Gastrocnemius medialis (tissue), 4 donors: ENCODE results near the gene ZKSCAN1. TPM values are rescaled to one million over a fixed set of nuclear protein-coding genes. Genes with fewer than 3 reads are reported as not detected.
A peak's percentile ranks its signal among the peaks of the same experiment; 100 is the strongest.

Source experiments
- ATAC-seq, 2 donors: fragments of 150-250 bp; one replicate each; pipeline ENCODE4 v1.9.1; 2016
- DNase-seq, 2 donors: peaks; one replicate each; pipeline ENCODE4 v3.0.0-alpha.2; 2019
- H3K27ac ChIP-seq, 4 donors: fragments of 200-600 bp; sonication (generic); 1 replicate in 1 of 4; 2 replicates in 3 of 4; pipeline ENCODE4 v1.5.1; 2016 to 2018; ENCODE audit warnings: mild to moderate bottlenecking in 2 of 4, moderate library complexity in 1 of 4
- H3K27me3 ChIP-seq, 3 donors: fragments of 200-600 bp; sonication (generic) in 2 of 3; 1 replicate in 1 of 3; 2 replicates in 2 of 3; pipeline versions ENCODE4 v1.5.1 to v1.6.0; 2016 to 2019; ENCODE audit warnings: mild to moderate bottlenecking in 1 of 3, moderate library complexity in 1 of 3
- H3K36me3 ChIP-seq, 2 donors: fragments of 200-600 bp; sonication (generic) in 1 of 2; one replicate each; pipeline ENCODE4 v1.5.1; 2017 to 2018
- H3K4me1 ChIP-seq, 2 donors: fragments of 200-600 bp; sonication (generic) in 1 of 2; one replicate each; pipeline ENCODE4 v1.5.1; 2016 to 2017; ENCODE audit warnings: mild to moderate bottlenecking in 2 of 2
- H3K4me3 ChIP-seq, 4 donors: fragments of 200-600 bp; sonication (generic) in 3 of 4; 1 replicate in 1 of 4; 2 replicates in 3 of 4; pipeline ENCODE4 v1.5.1; 2016 to 2019; ENCODE audit warnings: mild to moderate bottlenecking in 2 of 4
- H3K9me3 ChIP-seq, 3 donors: fragments of 200-600 bp; sonication (generic) in 2 of 3; 1 replicate in 1 of 3; 2 replicates in 2 of 3; pipeline ENCODE4 v1.5.1; 2016 to 2019
- POLR2A ChIP-seq, 2 donors: fragments of 450-650 bp; IDR thresholded peaks; one replicate each; pipeline ENCODE4 v1.6.1; 2017; ENCODE audit warnings: antibody characterized with exemption in 2 of 2, mild to moderate bottlenecking in 2 of 2, moderate library complexity in 2 of 2
- in situ Hi-C, 4 donors: fragments of 200-750 bp; cut with MboI; loops; one replicate each; pipeline versions ENCODE4 v1.15.0 to v1.8.0; 2017; ENCODE audit warnings: low sequenced_read_pairs in 4 of 4
- intact Hi-C: fragments of 100-400 bp; cut with DNase I; formaldehyde crosslinking; loops from one replicate; pipeline ENCODE4 v1.15.1; 2023; ENCODE audit warnings: low total_unique reads
- total RNA-seq, 4 donors: library from RNA; depleted of rRNA; stranded (reverse); fragments of >200 nt; gene quantifications; one replicate each; pipeline versions ENCODE4 v1.1.0 to v1.2.3, GENCODE V29; 2016
- TF ChIP-seq, protein P1 (sequence below), 5 experiments: fragments of 450-650 bp in 3 of 5; fragments of 200-600 bp in 2 of 5; sonication (generic) in 2 of 5; IDR thresholded peaks in 4 of 5; conservative IDR thresholded peaks in 1 of 5; 1 replicate in 4 of 5; 2 replicates in 1 of 5; pipeline ENCODE4 v1.5.1; 2016 to 2019; ENCODE audit warnings: antibody characterized with exemption in 5 of 5, mild to moderate bottlenecking in 3 of 5, moderate library complexity in 3 of 5

ZKSCAN1 gene
- total RNA-seq, 4 donors from 2014 or later: 15.0 to 17.7 (median 15.5) TPM

DNA sequence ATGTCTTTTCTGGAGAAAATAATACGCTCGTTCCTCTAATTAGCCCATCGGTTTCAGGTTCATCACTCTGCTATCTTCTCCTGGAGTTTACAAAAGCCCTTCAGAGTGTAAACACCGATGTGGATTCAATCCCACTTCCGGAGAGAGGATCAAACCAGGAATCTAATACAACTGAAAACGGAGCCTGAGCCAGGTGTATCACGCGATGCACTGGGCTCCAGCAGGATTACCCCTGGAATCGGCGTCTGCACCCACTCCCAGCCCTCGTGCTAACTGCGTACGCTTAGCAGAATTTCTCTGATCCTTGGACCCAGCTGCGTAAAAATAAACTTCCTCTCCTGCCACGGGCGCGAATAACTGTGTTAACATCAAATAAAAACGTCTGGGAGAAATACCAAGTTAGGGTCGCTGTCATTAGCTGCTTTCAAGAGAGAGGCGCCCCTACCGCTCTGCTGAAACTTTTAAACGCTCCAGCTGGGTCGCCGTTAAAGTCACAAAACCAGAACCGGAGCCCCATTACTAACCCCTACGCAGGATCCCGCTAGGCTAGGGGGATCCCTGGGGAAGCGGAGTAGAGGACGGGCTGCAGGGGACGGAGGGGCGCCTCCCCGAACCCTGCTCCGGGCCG, 65.6 kb downstream of the ZKSCAN1 start:
- DNase-seq: no peak
- intact Hi-C loops: loop anchor here (1.0 to 5.0 kb wide), 5 partner anchors 20 to 576 kb away; partner anchors contain the start of genes AP4M1, MCM7, ZKSCAN5 and ZSCAN21
- Histone ChIP-seq H3K27me3 (no peaks in the 10 kb centered on the region), H3K4me1 (peaks cover 22 to 24% of the 10 kb centered on the region in 2 donors), H3K9me3 (no peaks in the 10 kb centered on the region), H3K36me3 (peaks cover 0 to 16% of the 10 kb centered on the region in 2 donors), H3K27ac (peak overlapping the region; percentile 86 to 96 (median 90)), H3K4me3 (peak overlapping the region; percentile 81 to 99 (median 87))
- peak; percentile 1 to 8 for ATAC-seq
- in situ Hi-C loops: no loop called here
- TF ChIP-seq, protein P1, sequence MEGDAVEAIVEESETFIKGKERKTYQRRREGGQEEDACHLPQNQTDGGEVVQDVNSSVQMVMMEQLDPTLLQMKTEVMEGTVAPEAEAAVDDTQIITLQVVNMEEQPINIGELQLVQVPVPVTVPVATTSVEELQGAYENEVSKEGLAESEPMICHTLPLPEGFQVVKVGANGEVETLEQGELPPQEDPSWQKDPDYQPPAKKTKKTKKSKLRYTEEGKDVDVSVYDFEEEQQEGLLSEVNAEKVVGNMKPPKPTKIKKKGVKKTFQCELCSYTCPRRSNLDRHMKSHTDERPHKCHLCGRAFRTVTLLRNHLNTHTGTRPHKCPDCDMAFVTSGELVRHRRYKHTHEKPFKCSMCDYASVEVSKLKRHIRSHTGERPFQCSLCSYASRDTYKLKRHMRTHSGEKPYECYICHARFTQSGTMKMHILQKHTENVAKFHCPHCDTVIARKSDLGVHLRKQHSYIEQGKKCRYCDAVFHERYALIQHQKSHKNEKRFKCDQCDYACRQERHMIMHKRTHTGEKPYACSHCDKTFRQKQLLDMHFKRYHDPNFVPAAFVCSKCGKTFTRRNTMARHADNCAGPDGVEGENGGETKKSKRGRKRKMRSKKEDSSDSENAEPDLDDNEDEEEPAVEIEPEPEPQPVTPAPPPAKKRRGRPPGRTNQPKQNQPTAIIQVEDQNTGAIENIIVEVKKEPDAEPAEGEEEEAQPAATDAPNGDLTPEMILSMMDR (IDR thresholded peaks at IDR 0.05 in 4 of 5, conservative IDR thresholded peaks at IDR 0.05 in 1 of 5): no peak
- no peak for TF ChIP-seq POLR2A (IDR thresholded peaks at IDR 0.05)

DNA sequence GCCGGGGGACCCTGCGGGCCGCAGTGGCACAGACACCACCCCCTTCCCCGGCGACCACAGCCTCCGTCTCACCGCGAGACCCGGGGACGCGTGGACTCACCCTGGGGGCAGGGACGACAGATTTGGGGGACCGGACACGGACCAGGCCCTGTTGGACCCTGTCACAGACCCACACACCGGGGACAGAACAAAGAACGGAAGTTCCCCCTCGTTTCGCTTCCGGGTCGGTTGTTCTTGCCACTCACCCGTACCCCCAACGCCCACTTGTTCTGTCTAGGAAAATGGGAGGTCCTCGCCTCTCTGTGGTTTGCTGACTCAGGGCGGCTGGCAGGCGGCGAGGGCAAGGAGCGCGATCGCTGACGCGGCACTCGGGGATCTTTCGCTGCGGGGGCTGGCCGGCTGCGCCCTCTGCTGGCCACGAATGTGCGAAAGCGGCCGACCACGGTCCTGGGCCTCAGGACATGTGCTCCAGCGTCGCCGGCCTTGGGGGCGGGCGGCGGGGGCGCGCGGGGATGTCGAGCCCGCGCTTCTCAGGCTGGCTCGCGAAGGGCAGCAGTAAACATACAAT, 66.2 kb downstream of the ZKSCAN1 start, which contains the start of gene ZNF3:
Gene ZNF3, minus strand, starts transcription at position 189 of the 568 bp plus-strand sequence. CDS start 4,366 bp downstream, outside the sequence.
- intact Hi-C loops (loop anchor here (1.0 to 5.0 kb wide), 5 partner anchors 19 to 577 kb away; partner anchors contain the start of genes AP4M1, MCM7, ZKSCAN5 and ZSCAN21), in situ Hi-C loops (no loop called here)
- Histone ChIP-seq H3K9me3 (no peaks in the 10 kb centered on the region), H3K36me3 (peaks cover 0 to 10% of the 10 kb centered on the region in 2 donors), H3K27me3 (no peaks in the 10 kb centered on the region), H3K4me1 (peaks cover 22 to 24% of the 10 kb centered on the region in 2 donors), H3K4me3 (peak within 1 kb of the TSS; percentile 81 to 99 (median 87)), H3K27ac (peak within 1 kb of the TSS; percentile 86 to 96 (median 90))
- TF ChIP-seq, protein P1 (IDR thresholded peaks at IDR 0.05 in 4 of 5, conservative IDR thresholded peaks at IDR 0.05 in 1 of 5): peak; percentile 93 to 98 (median 94)
- TF ChIP-seq POLR2A (IDR thresholded peaks at IDR 0.05): peak; percentile 62 to 85
- DNase-seq (peak; percentile 99), ATAC-seq (peak; percentile 95 to 96)

DNA sequence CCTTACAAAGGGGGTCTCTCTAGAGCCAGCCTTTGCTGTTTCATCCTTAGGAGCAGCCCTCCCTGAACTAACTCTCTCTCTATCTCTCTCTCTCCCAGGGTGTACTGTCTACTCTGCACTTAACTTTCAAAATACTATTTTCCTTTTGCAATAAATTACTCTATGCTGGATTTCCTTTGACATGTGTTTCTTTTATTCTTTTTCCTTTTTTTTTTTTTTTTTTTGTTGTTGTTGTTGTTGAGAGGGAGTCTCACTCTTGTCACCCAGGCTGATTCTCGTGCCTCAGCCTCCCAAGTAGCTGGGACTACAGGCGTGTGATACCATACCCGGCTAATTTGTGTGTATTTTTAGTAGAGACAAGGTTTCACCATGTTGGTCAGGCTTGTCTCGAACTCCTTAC, 67.6 kb downstream of the ZKSCAN1 start:
- intact Hi-C loops: loop anchor here (5.0 kb wide), 1 partner anchor 91 kb away; no protein-coding TSS in a partner anchor

DNA sequence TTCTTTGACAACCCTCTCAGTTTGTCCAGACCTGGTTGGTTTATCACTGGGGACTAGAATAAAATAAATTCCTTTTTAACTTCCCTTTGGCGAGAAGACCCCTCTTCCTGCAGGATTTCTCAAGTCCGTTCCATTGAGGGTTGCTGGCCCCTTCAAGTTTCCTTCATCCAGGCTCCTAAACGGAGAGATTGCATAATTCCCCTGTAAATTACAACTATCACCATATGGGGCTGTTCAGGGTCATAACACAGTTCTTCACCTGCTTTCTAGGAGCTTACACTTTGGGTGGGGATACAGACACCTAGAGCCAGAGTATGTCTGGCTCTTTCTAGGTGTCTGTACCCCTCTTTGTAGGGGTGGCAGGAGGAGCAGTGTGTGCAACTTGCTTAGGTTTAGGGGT, 70.1 kb downstream of the ZKSCAN1 start:
- Histone ChIP-seq H3K4me1 (peaks cover 18 to 23% of the 10 kb centered on the region in 2 donors), H3K9me3 (no peaks in the 10 kb centered on the region), H3K36me3 (peaks cover 0 to 4% of the 10 kb centered on the region in 2 donors), H3K27ac (no peak overlapping the region), H3K4me3 (no peak overlapping the region), H3K27me3 (no peaks in the 10 kb centered on the region)
- in situ Hi-C loops: no loop called here
- intact Hi-C loops: loop anchor here (5.0 kb wide), 1 partner anchor 42 kb away; the partner anchor contains the start of gene MBLAC1
- DNase-seq (no peak), ATAC-seq (no peak)
- TF ChIP-seq, protein P1 (IDR thresholded peaks at IDR 0.05 in 4 of 5, conservative IDR thresholded peaks at IDR 0.05 in 1 of 5): no peak
- no peak for TF ChIP-seq POLR2A (IDR thresholded peaks at IDR 0.05)

More for the DNA sequence above, 67.6 kb downstream of the ZKSCAN1 start:
- Histone ChIP-seq H3K9me3 (no peaks in the 10 kb centered on the region), H3K4me1 (peaks cover 22 to 25% of the 10 kb centered on the region in 2 donors), H3K27ac (peak overlapping the region in 3 of 4 donors; percentile 89 to 96 (median 91)), H3K27me3 (no peaks in the 10 kb centered on the region), H3K4me3 (peak overlapping the region in 1 of 4 donors; percentile 51), H3K36me3 (no peaks in the 10 kb centered on the region)
- in situ Hi-C loops: no loop called here
- TF ChIP-seq, protein P1 (IDR thresholded peaks at IDR 0.05 in 4 of 5, conservative IDR thresholded peaks at IDR 0.05 in 1 of 5): no peak
- TF ChIP-seq POLR2A (IDR thresholded peaks at IDR 0.05): no peak
- ATAC-seq (no peak), DNase-seq (no peak)
